ENCODE measurements around the gene FHIT. TPM values are rescaled to one million over a fixed set of nuclear protein-coding genes. Genes with fewer than 3 reads are reported as not detected.
A peak's percentile ranks its signal among the peaks of the same experiment; 100 is the strongest.

FHIT gene
- polyA plus RNA-seq, 1 donor: 35.8 TPM

- Histone ChIP-seq H3K27ac (ENCODE audit: low read length) (no peak overlapping the region), H3K9me3 (ENCODE audit: control insufficient read depth, low read depth, low read length) (no peaks in the 10 kb centered on the region), H3K36me3 (ENCODE audit: control insufficient read depth, insufficient read depth, low read length) (no peaks in the 10 kb centered on the region), H3K4me3 (ENCODE audit: low read length) (no peak overlapping the region), H3K27me3 (ENCODE audit: control insufficient read depth, insufficient read depth, low read length) (no peaks in the 10 kb centered on the region), H3K4me1 (ENCODE audit: control insufficient read depth, insufficient read depth, low read length) (no peaks in the 10 kb centered on the region)
- no peak for DNase-seq
- no CpG with 5 or more reads among the region's 2 CpGs for WGBS (ENCODE audit: insufficient coverage, low lambda C conversion rate)
Measured at GRCh38 chr3:61268644-61269043, 17.4 kb upstream of the FHIT start.

- H3K36me3 ChIP-seq (ENCODE audit: control insufficient read depth, insufficient read depth, low read length): no peaks in the 10 kb centered on the region
- WGBS (ENCODE audit: insufficient coverage, low lambda C conversion rate): 60% methylated on average over 1 of the region's 2 CpGs
Measured at GRCh38 chr3:61264281-61264680, 13.0 kb upstream of the FHIT start.

GRCh38 chr3:61257148-61257547, 5.9 kb upstream of the FHIT start:
- WGBS (ENCODE audit: insufficient coverage, low lambda C conversion rate): 100% methylated on average over 1 of the region's 1 CpG
- no peak for DNase-seq
- Histone ChIP-seq H3K36me3 (ENCODE audit: control insufficient read depth, insufficient read depth, low read length) (no peaks in the 10 kb centered on the region), H3K27me3 (ENCODE audit: control insufficient read depth, insufficient read depth, low read length) (no peaks in the 10 kb centered on the region), H3K4me3 (ENCODE audit: low read length) (no peak overlapping the region), H3K9me3 (ENCODE audit: control insufficient read depth, low read depth, low read length) (no peaks in the 10 kb centered on the region), H3K4me1 (ENCODE audit: control insufficient read depth, insufficient read depth, low read length) (no peaks in the 10 kb centered on the region), H3K27ac (ENCODE audit: low read length) (no peak overlapping the region)

More at GRCh38 chr3:61264281-61264680, 13.0 kb upstream of the FHIT start:
- peak in 1 of 2 donors; percentile 8 for DNase-seq
- Histone ChIP-seq H3K9me3 (ENCODE audit: control insufficient read depth, low read depth, low read length) (no peaks in the 10 kb centered on the region), H3K27ac (ENCODE audit: low read length) (no peak overlapping the region), H3K27me3 (ENCODE audit: control insufficient read depth, insufficient read depth, low read length) (no peaks in the 10 kb centered on the region), H3K4me1 (ENCODE audit: control insufficient read depth, insufficient read depth, low read length) (no peaks in the 10 kb centered on the region), H3K4me3 (ENCODE audit: low read length) (no peak overlapping the region)

- DNase-seq: no peak
- Histone ChIP-seq H3K4me3 (ENCODE audit: low read length) (no peak overlapping the region), H3K27me3 (ENCODE audit: control insufficient read depth, insufficient read depth, low read length) (no peaks in the 10 kb centered on the region), H3K36me3 (ENCODE audit: control insufficient read depth, insufficient read depth, low read length) (no peaks in the 10 kb centered on the region), H3K27ac (ENCODE audit: low read length) (no peak overlapping the region), H3K4me1 (ENCODE audit: control insufficient read depth, insufficient read depth, low read length) (no peaks in the 10 kb centered on the region), H3K9me3 (ENCODE audit: control insufficient read depth, low read depth, low read length) (no peaks in the 10 kb centered on the region)
- WGBS (ENCODE audit: insufficient coverage, low lambda C conversion rate): 83% methylated on average over 1 of the region's 3 CpGs
Measured at GRCh38 chr3:61253756-61254155, 2.5 kb upstream of the FHIT start.

GRCh38 chr3:61252836-61253235, 1.6 kb upstream of the FHIT start:
- 0% methylated on average over 1 of the region's 2 CpGs for WGBS (ENCODE audit: insufficient coverage, low lambda C conversion rate)
- Histone ChIP-seq H3K36me3 (ENCODE audit: control insufficient read depth, insufficient read depth, low read length) (no peaks in the 10 kb centered on the region), H3K4me1 (ENCODE audit: control insufficient read depth, insufficient read depth, low read length) (no peaks in the 10 kb centered on the region), H3K27ac (ENCODE audit: low read length) (no peak overlapping the region), H3K9me3 (ENCODE audit: control insufficient read depth, low read depth, low read length) (no peaks in the 10 kb centered on the region), H3K27me3 (ENCODE audit: control insufficient read depth, insufficient read depth, low read length) (no peaks in the 10 kb centered on the region), H3K4me3 (ENCODE audit: low read length) (no peak overlapping the region)
- peak in 1 of 2 donors; percentile 35 for DNase-seq

GRCh38 chr3:61250784-61251173, 473 bp downstream of the FHIT start:
- DNase-seq: no peak
- no peaks in the 10 kb centered on the region for H3K9me3 ChIP-seq (ENCODE audit: control insufficient read depth, low read depth, low read length)
- H3K4me1 ChIP-seq (ENCODE audit: control insufficient read depth, insufficient read depth, low read length): no peaks in the 10 kb centered on the region
- no peaks in the 10 kb centered on the region for H3K27me3 ChIP-seq (ENCODE audit: control insufficient read depth, insufficient read depth, low read length)
- 0% methylated on average over 2 of the region's 21 CpGs for WGBS (ENCODE audit: insufficient coverage, low lambda C conversion rate)
- H3K4me3 ChIP-seq (ENCODE audit: low read length): peak overlapping the region; percentile 74
- H3K36me3 ChIP-seq (ENCODE audit: control insufficient read depth, insufficient read depth, low read length): no peaks in the 10 kb centered on the region
- peak overlapping the region; percentile 79 for H3K27ac ChIP-seq (ENCODE audit: low read length)

- Histone ChIP-seq H3K27ac (ENCODE audit: low read length) (no peak overlapping the region), H3K36me3 (ENCODE audit: control insufficient read depth, insufficient read depth, low read length) (no peaks in the 10 kb centered on the region), H3K9me3 (ENCODE audit: control insufficient read depth, low read depth, low read length) (no peaks in the 10 kb centered on the region), H3K4me3 (ENCODE audit: low read length) (no peak overlapping the region), H3K4me1 (ENCODE audit: control insufficient read depth, insufficient read depth, low read length) (no peaks in the 10 kb centered on the region), H3K27me3 (ENCODE audit: control insufficient read depth, insufficient read depth, low read length) (no peaks in the 10 kb centered on the region)
- 93% methylated on average over 2 of the region's 2 CpGs for WGBS (ENCODE audit: insufficient coverage, low lambda C conversion rate)
- DNase-seq: no peak
Measured at GRCh38 chr3:61248496-61248895, 2.8 kb downstream of the FHIT start.

GRCh38 chr3:61247191-61247590, 4.1 kb downstream of the FHIT start:
- no peaks in the 10 kb centered on the region for H3K36me3 ChIP-seq (ENCODE audit: control insufficient read depth, insufficient read depth, low read length)
- 20% methylated on average over 1 of the region's 4 CpGs for WGBS (ENCODE audit: insufficient coverage, low lambda C conversion rate)
- H3K4me3 ChIP-seq (ENCODE audit: low read length): no peak overlapping the region
- no peak overlapping the region for H3K27ac ChIP-seq (ENCODE audit: low read length)
- DNase-seq: peak in 1 of 2 donors; percentile 36
- H3K4me1 ChIP-seq (ENCODE audit: control insufficient read depth, insufficient read depth, low read length): no peaks in the 10 kb centered on the region
- no peaks in the 10 kb centered on the region for H3K9me3 ChIP-seq (ENCODE audit: control insufficient read depth, low read depth, low read length)
- no peaks in the 10 kb centered on the region for H3K27me3 ChIP-seq (ENCODE audit: control insufficient read depth, insufficient read depth, low read length)

- no peaks in the 10 kb centered on the region for H3K36me3 ChIP-seq (ENCODE audit: control insufficient read depth, insufficient read depth, low read length)
- H3K9me3 ChIP-seq (ENCODE audit: control insufficient read depth, low read depth, low read length): no peaks in the 10 kb centered on the region
- no peak for DNase-seq
- H3K27me3 ChIP-seq (ENCODE audit: control insufficient read depth, insufficient read depth, low read length): no peaks in the 10 kb centered on the region
- no peaks in the 10 kb centered on the region for H3K4me1 ChIP-seq (ENCODE audit: control insufficient read depth, insufficient read depth, low read length)
- no peak overlapping the region for H3K27ac ChIP-seq (ENCODE audit: low read length)
- no peak overlapping the region for H3K4me3 ChIP-seq (ENCODE audit: low read length)
Measured at GRCh38 chr3:61239871-61240270, 11.4 kb downstream of the FHIT start.

GRCh38 chr3:61237858-61238257, 13.4 kb downstream of the FHIT start:
- no peak overlapping the region for H3K4me3 ChIP-seq (ENCODE audit: low read length)
- WGBS (ENCODE audit: insufficient coverage, low lambda C conversion rate): 20% methylated on average over 1 of the region's 1 CpG

GRCh38 chr3:61236556-61236955, 14.7 kb downstream of the FHIT start:
- H3K9me3 ChIP-seq (ENCODE audit: control insufficient read depth, low read depth, low read length): no peaks in the 10 kb centered on the region
- H3K27ac ChIP-seq (ENCODE audit: low read length): no peak overlapping the region
- H3K4me1 ChIP-seq (ENCODE audit: control insufficient read depth, insufficient read depth, low read length): no peaks in the 10 kb centered on the region
- no peak for DNase-seq
- H3K4me3 ChIP-seq (ENCODE audit: low read length): no peak overlapping the region
- no peaks in the 10 kb centered on the region for H3K36me3 ChIP-seq (ENCODE audit: control insufficient read depth, insufficient read depth, low read length)
- no peaks in the 10 kb centered on the region for H3K27me3 ChIP-seq (ENCODE audit: control insufficient read depth, insufficient read depth, low read length)

More at GRCh38 chr3:61237858-61238257, 13.4 kb downstream of the FHIT start:
- no peak overlapping the region for H3K27ac ChIP-seq (ENCODE audit: low read length)
- H3K27me3 ChIP-seq (ENCODE audit: control insufficient read depth, insufficient read depth, low read length): no peaks in the 10 kb centered on the region
- H3K36me3 ChIP-seq (ENCODE audit: control insufficient read depth, insufficient read depth, low read length): no peaks in the 10 kb centered on the region
- DNase-seq: no peak
- H3K9me3 ChIP-seq (ENCODE audit: control insufficient read depth, low read depth, low read length): no peaks in the 10 kb centered on the region
- no peaks in the 10 kb centered on the region for H3K4me1 ChIP-seq (ENCODE audit: control insufficient read depth, insufficient read depth, low read length)

Measured in large intestine (tissue), 3 donors.